CD4-positive, alpha-beta T cell treated with Interleukin-17A for 1 hour (primary cell): ENCODE results near the gene KIAA1671.
A peak's percentile ranks its signal among the peaks of the same experiment; 100 is the strongest.
"Not testable (repeated sequence)": the region's sequence is repeated elsewhere in the genome, so short reads cannot be mapped to it uniquely, and the experiment has no call there.

ENCODE experiments used
- DNase-seq: peaks from one replicate; pipeline ENCODE4 v3.0.0-alpha.2; 2020

Gene KIAA1671

GRCh38 chr22:25207553-25208157 lies 255.1 kb downstream of the KIAA1671 start:
- DNase-seq: no peak

- no peak for DNase-seq
Observed at GRCh38 chr22:25208328-25208727, 255.8 kb downstream of the KIAA1671 start.

GRCh38 chr22:25208743-25209505 lies 256.4 kb downstream of the KIAA1671 start:
- no peak for DNase-seq

GRCh38 chr22:25210793-25211192 lies 258.3 kb downstream of the KIAA1671 start:
- DNase-seq: no peak

GRCh38 chr22:25212337-25212736 lies 259.8 kb downstream of the KIAA1671 start:
- DNase-seq: no peak

- DNase-seq: no peak
Observed at GRCh38 chr22:25213221-25213620, 260.7 kb downstream of the KIAA1671 start.

GRCh38 chr22:25216230-25216629 lies 263.7 kb downstream of the KIAA1671 start:
- DNase-seq: no peak

GRCh38 chr22:25219211-25219689 lies 266.7 kb downstream of the KIAA1671 start, which contains the start of gene CRYBB2:
CRYBB2 (plus strand) TSS chr22:25219639; CDS start chr22:25221430, 1,791 bp downstream.
- no peak for DNase-seq

- no peak for DNase-seq
Observed at GRCh38 chr22:25219948-25220442, 267.5 kb downstream of the KIAA1671 start.

- DNase-seq: no peak
Observed at GRCh38 chr22:25221790-25222189, 269.3 kb downstream of the KIAA1671 start.

- DNase-seq: no peak
Observed at GRCh38 chr22:25223269-25223850, 270.8 kb downstream of the KIAA1671 start.

GRCh38 chr22:25228822-25229221 lies 276.3 kb downstream of the KIAA1671 start:
- DNase-seq: no peak

- not testable (repeated sequence) for DNase-seq
Observed at GRCh38 chr22:25230760-25231159, 278.2 kb downstream of the KIAA1671 start.

- no peak for DNase-seq
Observed at GRCh38 chr22:25232301-25232700, 279.8 kb downstream of the KIAA1671 start.

- DNase-seq: not testable (repeated sequence)
Observed at GRCh38 chr22:25233706-25234105, 281.2 kb downstream of the KIAA1671 start.

GRCh38 chr22:25235547-25236290 lies 283.2 kb downstream of the KIAA1671 start:
- peak; percentile 54 for DNase-seq

- no peak for DNase-seq
Observed at GRCh38 chr22:25236417-25236816, 283.9 kb downstream of the KIAA1671 start.

GRCh38 chr22:25237503-25237902 lies 285.0 kb downstream of the KIAA1671 start:
- DNase-seq: no peak

GRCh38 chr22:25238058-25238457 lies 285.5 kb downstream of the KIAA1671 start:
- DNase-seq: not testable (repeated sequence)
